HG03175 (cell line): ENCODE measurements around the gene TFEB.

Source experiments
- ATAC-seq: cut with Tn5 transposase; IDR thresholded peaks from one replicate; pipeline ENCODE4 v1.9.1; 2021; ENCODE audit warnings: mild to moderate bottlenecking, moderate library complexity; ENCODE audit not compliant: unreplicated experiment

The TFEB gene

DNA sequence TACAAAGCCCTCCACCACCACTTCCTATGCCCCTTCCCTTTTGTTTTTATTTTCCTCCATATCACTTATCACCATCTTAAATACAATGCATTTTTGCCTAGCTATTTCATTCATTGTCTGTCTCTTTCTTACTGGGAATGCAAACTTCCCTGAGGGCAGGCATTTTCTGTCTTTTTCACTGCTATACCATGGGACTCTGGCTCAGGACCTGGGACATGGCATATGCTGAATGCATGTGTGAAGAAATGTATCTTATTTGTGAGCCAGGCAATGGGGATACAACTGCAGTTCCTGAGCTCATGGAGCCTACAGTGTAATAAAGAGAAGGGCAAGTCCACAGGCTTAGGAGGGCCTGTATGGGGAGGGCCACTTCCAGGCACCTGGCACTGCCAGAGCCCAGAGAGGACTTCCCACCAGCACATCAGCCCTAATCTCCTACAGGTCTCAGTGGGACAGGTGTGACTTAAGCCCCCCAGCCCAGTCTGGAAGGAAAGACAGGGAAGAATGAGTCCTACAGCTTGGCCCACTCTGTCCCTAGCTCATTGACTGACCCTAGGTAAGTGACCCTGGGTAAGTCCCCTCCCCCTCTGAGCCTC, 43.2 kb downstream of the TFEB start:
- ATAC-seq = no peak

DNA sequence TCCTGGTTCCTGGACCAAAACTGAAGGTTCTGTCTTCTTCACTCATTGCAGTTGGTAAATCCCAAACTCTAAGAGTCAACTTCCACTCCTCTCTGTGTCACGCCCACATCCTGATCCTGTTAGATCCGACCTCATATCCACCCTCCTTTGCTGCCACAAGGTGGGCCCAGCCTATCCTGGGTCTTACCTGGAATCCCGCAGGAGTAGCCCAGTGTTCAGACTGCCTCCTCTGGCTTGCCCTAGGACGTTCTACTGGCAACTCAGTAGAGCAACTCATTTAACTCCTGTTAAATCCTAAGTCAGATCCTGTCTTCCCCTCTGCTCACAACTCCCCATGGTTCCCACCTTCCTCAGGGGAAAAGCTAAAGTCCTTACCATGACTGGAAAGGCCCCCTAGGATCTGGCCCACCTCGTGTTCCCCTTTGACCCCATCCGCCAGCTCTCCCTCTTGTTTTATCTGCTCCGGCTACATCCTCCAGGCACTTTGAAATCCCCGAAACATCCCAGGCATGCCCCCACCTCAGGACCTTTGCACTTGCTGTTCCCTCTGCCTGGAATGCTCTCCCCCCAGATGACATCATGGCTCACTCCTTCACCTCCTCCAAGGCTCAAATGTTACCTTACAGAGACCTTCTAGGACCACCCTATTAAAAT, 43.9 kb downstream of the TFEB start:
- ATAC-seq = no peak

DNA sequence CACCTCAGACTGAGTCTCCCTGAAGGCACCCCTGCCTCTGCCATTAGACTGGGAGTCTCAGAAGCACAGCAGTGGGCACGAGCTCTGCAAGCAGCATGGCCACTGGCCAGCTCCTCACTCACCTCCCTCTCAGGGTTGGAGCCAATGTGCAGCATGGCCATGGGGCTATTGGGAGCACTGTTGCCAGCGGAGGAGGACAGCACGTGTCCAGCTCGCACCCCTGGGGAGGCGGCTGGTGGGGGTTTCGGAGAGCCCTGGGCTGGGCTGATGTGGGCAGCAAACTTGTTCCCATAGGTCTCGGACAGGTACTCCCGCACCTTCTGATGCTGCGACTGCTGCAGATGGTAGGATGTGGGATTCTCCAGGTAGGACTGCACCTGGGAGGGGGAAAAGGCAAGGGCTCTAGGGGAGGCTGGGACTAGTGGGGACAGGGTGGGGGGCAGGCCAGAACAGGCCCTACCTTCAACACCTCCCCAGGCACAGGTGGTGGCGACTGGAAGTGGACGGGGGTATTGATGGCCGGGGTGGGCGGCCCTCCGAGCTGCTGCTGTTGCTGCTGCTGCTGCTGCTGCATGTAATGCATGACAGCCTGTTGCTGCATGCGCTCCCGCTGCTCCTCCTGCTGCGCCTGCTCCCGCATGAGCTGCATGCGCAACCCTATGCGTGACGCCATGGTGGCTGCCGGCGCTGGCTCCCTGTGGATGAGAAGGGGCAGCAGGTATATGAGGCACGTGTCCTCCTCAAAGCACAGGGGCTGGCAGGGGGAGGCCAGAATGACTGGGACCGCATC, 44.7 kb downstream of the TFEB start:
- ATAC-seq = no peak

DNA sequence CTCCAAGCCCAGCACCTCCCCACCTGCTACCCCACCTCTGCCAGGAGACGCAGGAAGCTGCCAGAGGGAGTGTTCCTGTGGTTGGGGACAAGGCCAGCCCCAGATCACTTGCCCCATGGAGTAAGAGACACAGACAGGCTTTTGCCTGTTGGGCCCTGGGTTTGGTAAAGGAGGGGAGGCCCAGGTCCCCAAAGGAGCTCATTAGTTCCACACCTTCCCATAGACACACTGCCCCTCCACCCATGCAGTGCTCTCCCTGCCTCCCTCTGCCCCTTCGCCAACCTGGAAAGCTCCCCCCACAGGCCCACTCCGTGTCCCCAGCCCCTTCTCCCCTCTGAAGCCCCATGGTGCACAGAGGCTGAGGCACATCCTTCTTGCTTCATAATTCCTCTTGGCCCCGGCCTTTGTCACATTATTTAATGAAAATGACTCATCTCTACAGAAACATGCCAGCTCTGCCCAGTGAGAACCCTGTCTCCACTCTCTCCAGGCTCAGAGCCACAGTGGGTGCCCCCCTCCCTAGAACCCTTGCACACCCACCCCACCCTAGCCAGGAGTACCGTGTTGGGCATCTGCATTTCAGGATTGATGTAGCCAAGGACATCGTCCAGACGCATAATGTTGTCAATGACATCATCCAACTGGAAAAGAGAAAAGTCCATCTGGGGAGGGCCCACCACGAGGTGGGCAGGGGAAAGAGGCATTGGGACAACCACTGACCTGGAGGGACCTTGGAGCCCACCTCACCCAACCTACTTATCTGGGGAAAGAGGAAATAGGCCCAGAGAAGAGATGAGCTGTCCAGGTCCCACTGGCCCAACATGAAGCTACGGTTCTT, 46.0 kb downstream of the TFEB start:
- ATAC-seq = no peak

DNA sequence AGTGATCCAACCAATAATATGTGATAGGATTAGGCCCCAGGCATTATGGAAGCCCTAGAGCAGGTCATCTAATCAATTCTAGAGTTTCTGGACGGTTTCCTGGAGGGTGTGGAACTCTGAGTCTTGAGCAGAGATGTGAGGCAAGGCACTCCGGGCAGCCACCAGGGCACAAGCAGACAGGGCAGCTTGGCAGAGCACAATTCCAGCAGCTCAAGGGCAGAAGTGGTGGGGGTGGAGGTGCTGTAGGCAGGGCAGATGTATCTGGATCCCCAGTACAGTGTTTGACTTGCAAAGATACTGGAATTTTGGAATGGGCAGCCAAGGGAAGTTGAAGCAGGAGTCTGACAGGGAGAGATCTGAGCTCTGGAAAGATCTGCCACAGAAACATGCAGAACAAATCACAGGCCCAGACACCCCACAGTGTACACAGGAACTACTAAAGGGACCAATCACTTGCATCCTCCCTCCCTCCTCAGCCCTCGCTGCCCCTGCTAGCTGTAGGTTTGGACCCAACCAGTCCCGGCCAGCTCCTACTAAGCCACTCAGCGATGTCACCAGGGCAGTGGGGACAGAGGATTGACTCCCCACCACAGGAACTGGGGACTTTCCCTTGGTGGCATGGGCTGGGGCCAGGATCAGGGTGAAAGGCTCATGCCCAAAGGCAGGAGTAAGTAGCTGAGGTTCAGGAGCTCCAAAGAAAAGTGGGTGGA, 47.0 kb downstream of the TFEB start:
- ATAC-seq = no peak

DNA sequence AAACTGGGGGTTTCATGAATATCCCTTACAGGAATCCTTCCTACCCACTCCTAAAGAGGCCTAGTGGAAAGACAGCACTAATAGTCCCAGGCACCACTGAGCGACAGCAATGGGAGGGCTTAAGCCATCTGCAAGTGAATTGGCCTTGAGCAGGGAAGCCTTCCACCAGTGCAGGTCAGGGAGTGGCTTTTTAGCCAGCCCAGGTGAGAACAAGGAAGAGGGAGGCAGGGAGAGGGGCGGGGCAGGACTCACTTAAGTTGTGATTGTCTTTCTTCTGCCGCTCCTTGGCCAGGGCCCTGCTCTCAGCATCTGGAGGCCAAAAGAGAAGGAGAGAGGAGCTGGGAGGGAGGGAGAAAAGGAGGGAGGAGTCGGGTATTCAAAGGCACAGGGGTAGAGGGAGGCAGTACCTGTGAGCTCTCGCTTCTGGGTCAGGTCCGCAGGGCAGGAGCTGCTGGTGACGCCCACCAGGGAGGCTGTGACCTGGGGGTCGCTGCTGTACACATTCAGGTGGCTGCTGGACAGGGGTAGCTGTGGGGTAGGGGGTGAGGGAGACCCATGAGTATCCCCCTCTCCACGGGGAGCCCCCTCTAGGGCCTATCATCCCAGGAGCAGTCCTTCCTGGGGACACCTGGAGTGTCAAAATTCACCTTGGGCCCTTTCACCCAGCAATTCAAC, 47.8 kb downstream of the TFEB start:
- no peak for ATAC-seq

DNA sequence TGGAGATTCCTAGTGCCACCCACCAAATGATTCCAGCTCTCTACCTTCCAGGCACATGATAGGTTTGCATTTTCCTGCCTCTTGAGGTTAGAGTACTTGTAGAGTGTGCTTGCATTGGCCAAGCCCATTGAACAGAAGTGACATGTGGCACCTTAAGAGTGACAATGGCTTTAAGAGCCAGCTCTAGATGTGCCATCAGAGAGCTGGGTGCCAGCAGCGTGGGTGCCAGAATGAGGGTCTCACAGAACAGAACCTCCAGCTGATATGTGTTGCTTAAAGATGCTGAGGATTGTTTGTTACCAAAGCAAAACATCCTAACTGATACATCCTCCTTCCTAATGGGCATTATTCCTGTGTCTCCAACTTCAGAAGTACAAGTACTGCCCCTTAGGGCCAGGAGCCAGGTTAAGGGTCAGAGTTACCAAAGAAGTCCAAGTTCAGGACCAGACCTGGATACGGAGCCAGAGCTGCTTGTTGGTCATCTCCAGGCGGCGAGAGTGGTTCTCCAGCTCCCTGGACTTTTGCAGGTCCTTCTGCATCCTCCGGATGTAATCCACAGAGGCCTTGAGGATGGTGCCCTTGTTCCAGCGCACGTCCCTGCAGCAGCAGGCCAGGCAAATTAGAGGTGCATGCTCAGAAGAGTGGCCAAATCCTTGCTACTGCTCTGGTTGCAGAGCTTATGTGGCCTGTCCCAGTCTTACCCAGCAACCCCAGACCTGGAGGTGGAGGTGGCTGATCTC, 49.6 kb downstream of the TFEB start:
- no peak for ATAC-seq

DNA sequence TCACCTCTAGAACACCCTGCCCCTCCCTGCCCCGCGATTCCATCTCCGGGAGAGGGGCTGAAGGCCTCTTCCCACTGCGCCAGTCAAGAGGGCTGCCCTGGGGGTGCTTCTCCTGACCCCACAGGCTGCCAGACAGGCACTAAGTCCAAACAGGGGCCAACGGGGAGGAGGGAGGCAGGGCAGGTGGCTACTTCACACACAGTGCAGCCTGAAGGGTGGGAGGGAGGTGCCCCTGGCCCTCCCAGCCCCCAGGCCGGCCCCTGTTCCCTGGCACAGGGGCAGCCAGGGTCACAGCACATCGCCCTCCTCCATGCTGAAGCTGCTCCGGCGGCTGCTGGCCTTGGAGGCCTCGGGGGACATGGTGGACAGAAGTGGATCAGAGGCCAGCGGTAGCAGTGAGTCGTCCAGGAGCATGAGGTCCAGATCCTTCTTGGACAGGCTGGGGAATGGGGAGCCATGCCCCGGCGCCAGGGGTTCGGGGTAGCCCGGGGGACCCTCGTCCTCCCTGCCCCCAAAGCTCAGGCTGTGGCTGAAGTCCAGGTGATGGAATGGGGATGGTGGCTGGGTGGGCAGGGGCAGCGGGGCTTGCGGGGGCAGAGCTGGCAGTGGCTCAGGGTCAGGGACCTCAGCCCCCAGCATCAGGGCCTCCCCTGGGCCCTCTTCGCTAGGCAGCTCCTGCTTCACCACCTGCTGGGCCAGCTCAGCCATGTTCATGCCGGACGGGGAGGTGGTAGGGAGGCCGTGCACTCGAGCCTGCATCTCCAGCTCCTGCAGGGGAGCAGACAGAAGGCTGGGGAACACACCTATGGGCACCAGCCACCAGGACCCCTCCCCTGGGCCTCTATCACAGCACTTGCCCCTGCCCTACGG, 50.9 kb downstream of the TFEB start:
- no peak for ATAC-seq

DNA sequence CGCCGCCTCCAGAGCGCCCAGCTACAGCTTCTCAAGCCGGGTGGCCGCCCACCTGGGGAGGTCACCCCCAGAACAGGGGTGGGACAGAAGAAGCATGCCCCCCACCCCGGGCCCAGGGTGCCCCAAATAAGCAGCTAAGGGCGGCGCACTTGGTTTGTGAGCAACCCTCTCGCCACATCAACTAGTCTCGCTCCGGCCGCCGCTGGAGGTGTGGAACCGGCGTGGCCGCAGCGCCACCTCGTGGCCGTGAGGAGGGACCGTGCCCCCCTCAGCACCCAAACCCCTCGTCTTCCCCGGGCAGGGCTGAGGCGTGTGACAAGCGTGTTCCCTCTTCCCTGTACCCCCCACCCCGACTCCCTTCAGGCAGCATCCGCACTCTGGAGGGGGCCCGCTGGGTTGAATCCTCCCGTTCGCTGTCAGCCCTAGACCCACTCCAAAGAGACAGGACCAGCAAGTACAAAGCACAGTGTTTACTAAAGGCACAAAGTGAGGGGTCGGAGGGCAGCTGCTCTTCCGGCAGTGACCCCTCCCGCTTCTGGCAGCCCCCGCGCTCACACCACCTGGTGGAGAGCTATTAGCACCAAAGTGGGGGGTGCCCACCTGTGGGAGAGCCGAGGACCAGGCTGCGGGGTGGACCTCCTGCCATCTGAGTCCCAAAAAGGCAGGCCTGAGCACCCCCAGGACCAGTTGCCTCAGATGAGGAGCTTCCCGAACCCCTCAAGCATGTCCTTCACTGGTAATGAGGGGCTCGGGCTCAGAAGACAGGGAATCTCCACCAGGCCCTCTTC, 51.7 kb downstream of the TFEB start:
- ATAC-seq = peak; percentile 68

DNA sequence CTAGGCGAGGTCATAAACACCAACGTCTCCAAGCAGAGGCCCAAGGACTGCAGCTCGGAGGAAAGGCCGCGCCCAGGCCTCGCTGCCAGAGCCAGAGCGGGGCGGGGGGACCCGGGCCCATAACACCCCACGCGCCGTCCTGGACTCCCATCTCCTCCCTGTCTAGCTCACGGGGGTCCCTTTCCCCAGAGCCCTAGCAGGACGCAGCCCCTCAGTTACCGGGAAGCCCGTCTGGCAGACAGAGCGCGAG, 52.2 kb downstream of the TFEB start:
- ATAC-seq = peak; percentile 5

DNA sequence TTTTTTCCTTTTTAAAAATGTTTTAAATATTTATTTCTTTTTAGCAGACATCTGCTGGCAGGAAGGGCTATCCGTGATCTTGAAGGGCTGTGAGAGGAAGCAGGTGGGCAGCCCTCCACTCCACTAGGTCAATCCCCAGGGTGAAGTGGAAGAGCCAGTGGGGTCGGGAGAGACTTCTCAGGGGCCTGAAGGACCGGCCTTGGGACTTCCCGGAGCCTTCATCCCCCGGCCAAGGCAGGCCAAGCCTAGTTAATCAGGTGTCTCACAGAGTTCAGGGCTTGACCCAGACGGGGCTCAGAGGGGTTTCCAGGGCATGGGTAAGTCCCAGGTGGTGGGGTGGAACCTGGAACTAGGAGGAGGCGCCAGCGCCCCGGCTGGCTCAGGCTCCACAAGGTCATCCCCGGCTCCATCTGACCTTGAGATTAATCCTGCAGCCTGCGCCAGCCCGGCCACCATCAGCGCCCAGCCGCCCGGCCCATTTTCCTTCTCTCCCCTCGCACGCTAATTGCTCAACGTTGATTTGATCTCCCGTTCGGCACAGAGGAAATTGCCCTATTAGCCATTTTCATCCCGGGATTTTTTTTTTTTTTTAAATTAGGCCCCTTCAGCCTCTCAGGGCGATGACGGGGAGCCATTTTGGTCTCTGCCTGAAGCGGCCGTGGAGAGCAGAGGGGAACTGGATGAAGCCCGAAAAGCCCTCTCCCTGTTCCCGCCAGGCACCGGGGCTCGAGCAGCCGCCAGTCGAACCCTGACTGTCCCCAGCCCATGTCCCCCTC, 52.7 kb downstream of the TFEB start:
- no peak for ATAC-seq

DNA sequence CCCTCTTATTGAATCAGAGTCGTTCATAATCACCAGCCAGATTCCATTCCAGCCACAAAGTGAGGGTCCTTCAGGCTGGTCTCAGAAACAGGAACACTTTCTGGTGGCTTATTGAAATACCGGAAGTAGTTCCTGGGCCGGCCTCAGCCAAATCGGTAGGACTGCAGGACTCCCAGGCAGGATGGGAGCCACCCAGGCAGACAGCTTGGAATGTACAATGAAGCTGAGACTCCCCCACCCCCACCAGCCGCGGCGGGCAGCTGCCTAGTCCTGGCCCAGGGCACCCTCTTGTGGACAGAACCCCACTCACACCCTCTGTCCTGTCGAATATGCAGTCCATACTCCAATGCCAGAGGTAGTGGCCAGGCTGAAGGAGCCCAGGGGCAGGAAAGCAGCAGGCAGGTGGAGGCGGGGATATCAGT, 53.3 kb downstream of the TFEB start:
- peak; percentile 45 for ATAC-seq

DNA sequence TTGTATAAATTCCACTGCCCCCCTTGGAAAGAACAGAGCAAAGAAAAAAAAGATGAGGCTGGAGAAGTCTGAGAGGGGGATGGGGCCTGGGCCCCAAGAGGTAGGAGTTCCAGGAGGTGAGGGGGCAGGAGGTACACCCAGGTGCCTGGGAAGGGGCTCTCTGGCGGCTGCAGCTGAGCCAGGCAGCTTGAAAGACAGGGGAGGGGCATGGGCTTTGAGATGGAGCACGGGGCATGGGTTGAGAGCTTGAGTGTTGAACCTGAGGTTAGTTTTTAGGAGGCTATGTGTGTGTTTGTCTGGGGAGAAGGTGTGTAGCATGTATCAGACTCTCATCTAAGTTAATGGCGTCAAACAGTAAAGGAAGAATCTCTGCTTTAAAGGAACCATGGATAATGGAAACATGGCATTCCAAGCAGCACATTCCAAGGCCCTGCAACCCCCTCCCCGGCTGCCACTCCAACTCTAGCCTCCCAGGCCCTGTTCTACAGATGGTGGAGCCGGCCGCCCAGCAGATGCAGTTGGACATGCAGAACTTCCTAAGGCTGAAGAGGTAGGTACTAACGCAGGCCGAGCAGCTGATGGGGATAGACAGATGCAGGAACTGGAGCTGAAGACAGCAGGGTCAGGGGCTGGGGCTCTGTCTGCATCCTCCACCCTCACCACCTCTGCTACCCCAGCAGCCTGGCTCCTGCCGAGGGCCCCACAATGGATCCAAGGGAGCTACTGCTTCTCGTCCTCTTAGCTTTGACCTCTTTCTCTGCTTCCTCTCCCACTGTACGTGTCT, 55.0 kb downstream of the TFEB start:
- ATAC-seq = no peak

DNA sequence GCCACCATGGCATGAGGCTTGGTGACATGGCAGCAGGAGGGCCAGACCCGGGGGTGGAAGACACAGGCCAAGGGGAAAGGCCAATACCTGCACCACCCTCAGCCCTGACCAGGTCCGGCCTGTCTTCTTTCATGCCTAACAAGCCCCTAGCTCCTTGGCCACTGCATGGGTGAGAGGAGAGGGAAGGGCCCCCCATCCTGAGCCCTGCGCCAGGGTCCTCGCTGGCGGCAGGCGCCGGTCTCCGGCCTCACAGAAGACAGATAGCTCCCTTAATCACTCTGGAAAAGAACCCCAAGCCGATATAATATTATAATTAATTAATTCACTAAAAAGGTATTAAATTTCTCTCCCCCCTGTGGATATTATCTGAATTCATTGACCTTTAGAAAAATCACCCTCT, 55.7 kb downstream of the TFEB start:
- ATAC-seq = no peak

DNA sequence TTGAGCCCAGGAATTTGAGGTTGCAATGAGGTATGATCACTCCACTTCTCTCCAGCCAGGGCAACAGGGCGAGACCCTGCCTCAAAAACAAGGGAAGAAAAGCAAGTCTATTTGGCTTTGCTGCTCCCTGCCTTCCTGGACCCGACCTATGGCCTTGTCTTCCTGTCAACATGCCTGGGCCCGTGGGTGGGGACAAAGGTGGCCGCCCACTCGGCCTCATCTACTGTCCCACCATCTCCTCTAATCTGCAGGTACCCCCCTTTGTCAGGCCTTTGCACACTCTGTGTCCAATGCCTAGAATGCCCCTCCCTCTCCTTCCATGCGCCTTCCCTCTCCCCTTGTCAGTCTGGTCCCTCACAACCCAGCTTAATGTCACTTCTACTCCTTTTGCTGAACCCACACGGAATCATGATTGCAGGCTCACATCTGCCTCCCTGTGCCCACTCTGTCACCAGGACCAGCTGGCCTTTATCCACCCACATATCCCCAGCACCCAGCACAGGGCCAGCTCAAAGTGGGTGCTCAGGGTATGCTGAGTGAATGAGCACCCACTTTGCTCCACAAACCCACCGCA, 56.8 kb downstream of the TFEB start:
- no peak for ATAC-seq
